GM18909 (cell line): Measurements from ENCODE around the gene ZNF37A.
"Not testable (repeated sequence)": the region's sequence is repeated elsewhere in the genome, so short reads cannot be mapped to it uniquely, and the experiment has no call there.

Experiments
- ATAC-seq: cut with Tn5 transposase; IDR thresholded peaks from one replicate; pipeline ENCODE4 v1.9.1; 2021; ENCODE audit warnings: mild to moderate bottlenecking; ENCODE audit not compliant: unreplicated experiment, poor library complexity

Gene ZNF37A

GRCh38 chr10:38146579-38147333 is 52.6 kb downstream of the ZNF37A start:
- no peak for ATAC-seq

- no peak for ATAC-seq
Measured at GRCh38 chr10:38147686-38148085, 53.5 kb downstream of the ZNF37A start.

GRCh38 chr10:38150891-38151463 is 56.8 kb downstream of the ZNF37A start:
- not testable (repeated sequence) for ATAC-seq

- ATAC-seq = no peak
Measured at GRCh38 chr10:38156416-38157269, 62.5 kb downstream of the ZNF37A start.

- ATAC-seq = no peak
Measured at GRCh38 chr10:38157270-38157685, 63.1 kb downstream of the ZNF37A start.

GRCh38 chr10:38159004-38159403 is 64.9 kb downstream of the ZNF37A start:
- no peak for ATAC-seq

GRCh38 chr10:38163617-38164016 is 69.5 kb downstream of the ZNF37A start:
- ATAC-seq = no peak

GRCh38 chr10:38174336-38174735 is 80.2 kb downstream of the ZNF37A start:
- no peak for ATAC-seq

- no peak for ATAC-seq
Measured at GRCh38 chr10:38184477-38184876, 90.3 kb downstream of the ZNF37A start.
